Spinal cord (tissue), 4 donors: ENCODE data around the gene TMEM140. TPM values are rescaled to one million over a fixed set of nuclear protein-coding genes. Genes with fewer than 3 reads are reported as not detected.

Source experiments
- polyA plus RNA-seq, 2 donors: library from polyadenylated mRNA; unstranded; fragments of 120-200 nt; gene quantifications; one replicate each; pipeline ENCODE4 v1.2.1, GENCODE V29; 2013; ENCODE audit not compliant: insufficient read length in 2 of 2
- small RNA-seq: library from RNA; depleted of rRNA; stranded (forward); fragments of <200 nt; gene quantifications from one replicate; pipeline ENCODE3, GENCODE V24; 2014; ENCODE audit warnings: low replicate concordance
- total RNA-seq, 2 donors: library from RNA; depleted of rRNA in 1 of 2; stranded (reverse); fragments of 120-200 nt in 1 of 2; fragments of >200 nt in 1 of 2; gene quantifications; one replicate each; pipeline versions ENCODE4 v1.2.3 to v1.2.4, GENCODE V29; 2013 to 2014

Gene TMEM140
- total and polyA plus RNA-seq, 4 donors: 3.0 to 11.2 (median 7.0) TPM

Small RNA genes lying within 50 kb of the gene (small RNA-seq; reads per million reads assigned to genes)
- not detected for gene MIR6509

Other genes with a start within 250 kb of the TMEM140 start
- 1 to 10 TPM; 5.5 to 5.9 TPM for gene AGBL3, start 161.6 kb upstream of the TMEM140 start, total RNA-seq
- gene AGBL3, start 161.6 kb upstream of the TMEM140 start, polyA plus RNA-seq: 1 to 10 TPM; 7.7 to 8.3 TPM
- gene CYREN, start 22.6 kb downstream of the TMEM140 start, total RNA-seq: 10 to 100 TPM; 23.7 to 51.8 TPM
- gene CYREN, start 22.6 kb downstream of the TMEM140 start, polyA plus RNA-seq: 10 to 100 TPM; 27.5 to 31.2 TPM
- gene WDR91, start 63.5 kb downstream of the TMEM140 start, total RNA-seq: 10 to 100 TPM; 11.8 to 23.4 TPM
- 10 to 100 TPM; 16.2 to 27.4 TPM for gene WDR91, start 63.5 kb downstream of the TMEM140 start, polyA plus RNA-seq
- gene STRA8, start 85.8 kb downstream of the TMEM140 start, total RNA-seq: not detected
- gene STRA8, start 85.8 kb downstream of the TMEM140 start, polyA plus RNA-seq: not detected